HG02623 (cell line): ENCODE results near the gene CEP44.
"Not testable (repeated sequence)": the region's sequence is repeated elsewhere in the genome, so short reads cannot be mapped to it uniquely, and the experiment has no call there.

Experiments
- ATAC-seq: cut with Tn5 transposase; IDR thresholded peaks from one replicate; pipeline ENCODE4 v1.9.1; 2021; ENCODE audit warnings: moderate library complexity; ENCODE audit not compliant: unreplicated experiment

CEP44 gene

DNA sequence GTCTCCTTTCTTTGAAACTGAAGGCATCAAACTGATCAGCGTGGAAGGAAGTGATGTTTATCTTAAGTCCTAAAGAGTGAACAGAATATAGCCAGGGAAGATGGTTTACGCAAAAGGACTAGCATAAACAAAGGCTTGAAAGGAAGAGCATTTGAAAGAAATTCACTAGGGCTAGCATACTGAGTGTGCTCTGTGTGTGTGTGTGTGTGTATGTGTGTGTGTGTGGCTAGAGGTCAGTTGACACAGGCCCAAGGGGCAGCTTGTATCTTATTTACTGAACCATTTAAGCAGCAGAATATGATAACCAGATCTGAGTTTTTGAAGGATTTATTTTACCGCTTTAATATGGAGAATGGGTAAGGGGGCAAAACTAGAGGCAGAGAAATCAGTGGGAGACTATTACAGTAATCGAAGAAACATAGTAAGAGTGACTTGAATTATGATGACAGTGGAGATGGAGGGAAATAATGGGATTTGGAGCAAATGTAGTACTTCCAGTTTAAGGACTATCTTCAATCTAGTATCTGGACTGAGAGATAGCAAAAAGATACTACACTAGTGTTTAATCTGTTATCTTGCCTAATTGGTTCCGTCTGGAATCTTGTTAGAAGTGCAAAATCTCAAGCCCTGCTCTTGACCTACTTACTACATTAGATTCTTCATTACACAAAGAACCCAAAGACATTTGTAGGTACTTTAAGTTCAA lies 36.9 kb downstream of the CEP44 start:
- no peak for ATAC-seq

DNA sequence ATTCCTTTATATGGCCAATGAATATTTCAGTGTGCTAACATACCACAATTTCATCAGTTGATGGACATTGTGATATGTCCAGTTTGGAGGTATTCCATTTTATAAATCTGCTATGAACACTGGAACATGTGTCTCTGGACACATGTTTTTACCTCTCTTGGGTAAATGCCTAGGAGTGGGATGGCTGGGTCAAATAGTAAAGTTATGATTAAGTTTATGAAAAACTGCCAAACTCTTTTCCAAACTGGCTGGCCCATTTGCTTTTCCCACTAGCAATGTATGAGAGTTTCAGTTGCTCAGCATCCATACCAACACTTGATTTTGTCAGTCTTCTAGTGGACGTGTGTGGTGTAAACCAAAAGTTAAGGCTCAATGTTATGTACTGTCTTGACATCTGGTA lies 40.5 kb downstream of the CEP44 start:
- ATAC-seq, result no peak

DNA sequence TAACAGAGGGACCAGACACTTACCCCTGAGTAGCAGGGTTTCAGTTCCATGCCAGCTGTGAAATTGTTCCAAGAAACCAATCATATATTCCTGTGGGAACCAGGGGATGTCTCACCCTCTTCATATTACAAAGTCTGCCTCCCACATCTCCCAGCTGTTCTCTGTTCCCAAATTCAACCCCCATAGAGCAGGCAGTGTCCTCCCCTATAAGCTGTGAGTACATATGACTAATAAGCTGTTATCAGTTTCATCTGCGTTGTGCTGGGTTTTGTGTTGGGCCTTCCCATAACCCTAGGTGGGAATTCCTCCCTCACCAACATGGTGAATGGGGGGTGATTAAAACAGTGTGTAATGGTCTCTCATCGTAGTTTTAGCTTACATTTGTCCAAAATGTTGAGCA lies 41.0 kb downstream of the CEP44 start:
- ATAC-seq, result no peak

DNA sequence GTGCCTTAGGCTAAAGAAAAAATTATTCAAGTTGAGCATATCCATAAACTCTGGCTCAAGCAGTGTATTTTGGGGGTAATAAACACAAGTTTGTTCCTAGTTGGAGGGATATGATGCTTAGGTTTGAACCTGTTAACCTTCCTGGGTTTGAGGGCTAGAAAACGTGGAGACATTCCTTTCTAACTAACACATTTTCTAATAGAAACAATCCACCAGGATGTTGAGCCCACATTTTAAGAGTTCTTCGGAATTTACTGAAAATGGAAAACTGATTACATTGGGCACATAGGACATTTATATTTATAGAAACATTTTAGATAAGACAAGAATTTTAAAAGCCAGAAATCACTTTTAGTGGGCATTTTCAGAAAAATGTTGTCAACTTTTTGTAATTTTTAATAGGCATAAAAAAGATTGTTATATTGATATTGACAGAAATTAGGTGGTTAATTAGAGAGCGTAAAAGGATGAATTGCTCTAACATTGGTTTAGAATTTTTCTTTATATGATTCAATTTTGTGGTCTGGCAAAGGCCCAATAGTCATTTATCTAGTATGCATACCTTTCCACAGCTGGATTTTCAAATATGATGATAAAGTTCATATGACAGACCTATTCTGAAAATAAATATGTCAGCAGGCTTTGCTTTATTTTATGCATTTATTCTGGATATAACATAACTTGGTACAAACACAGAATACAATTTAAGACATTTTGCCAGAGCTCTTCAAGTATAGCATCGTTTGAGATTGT lies 49.2 kb downstream of the CEP44 start:
- ATAC-seq, result no peak

DNA sequence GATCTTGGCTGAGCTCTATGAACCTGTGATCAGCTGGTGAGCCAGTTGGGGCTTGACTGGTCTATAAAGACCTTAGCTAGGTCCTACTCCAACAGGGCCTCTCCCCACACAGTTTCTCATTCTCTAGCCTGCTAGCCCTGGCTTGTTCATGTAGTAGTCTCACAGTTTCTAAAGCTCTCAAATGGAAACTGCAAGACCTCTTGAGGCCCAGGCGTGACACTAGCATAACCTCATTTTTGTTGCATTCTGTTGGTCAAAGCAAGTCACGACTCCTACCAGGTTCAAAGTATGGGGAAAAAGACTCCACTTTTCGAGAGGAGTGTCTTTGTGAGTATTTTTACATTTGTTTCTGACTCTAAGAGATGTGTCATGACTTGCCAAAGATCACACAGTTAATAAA lies 50.9 kb downstream of the CEP44 start:
- ATAC-seq, result peak; percentile 93

- ATAC-seq, result no peak
These were observed 57.0 kb downstream of the CEP44 start for GRCh38 chr4:174340714-174341113.

DNA sequence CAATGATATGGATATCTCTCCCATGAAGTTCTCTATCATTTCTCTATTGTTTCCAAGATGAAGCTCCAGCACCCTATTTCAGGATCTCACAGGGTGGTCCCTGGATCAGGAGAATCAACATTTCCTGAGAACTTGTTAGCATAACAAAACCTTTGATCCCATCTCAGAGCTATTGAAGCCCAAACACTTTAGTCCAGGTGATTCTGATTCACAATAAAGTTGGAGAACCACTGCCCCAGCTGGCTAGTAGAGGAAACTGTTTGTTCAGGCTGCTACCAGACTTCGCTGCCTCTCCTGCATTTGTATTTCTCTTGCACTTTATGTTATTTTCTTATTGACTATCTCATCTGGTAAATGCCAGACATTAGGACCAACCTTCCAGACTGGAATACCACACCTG lies 65.4 kb downstream of the CEP44 start:
- no peak for ATAC-seq

DNA sequence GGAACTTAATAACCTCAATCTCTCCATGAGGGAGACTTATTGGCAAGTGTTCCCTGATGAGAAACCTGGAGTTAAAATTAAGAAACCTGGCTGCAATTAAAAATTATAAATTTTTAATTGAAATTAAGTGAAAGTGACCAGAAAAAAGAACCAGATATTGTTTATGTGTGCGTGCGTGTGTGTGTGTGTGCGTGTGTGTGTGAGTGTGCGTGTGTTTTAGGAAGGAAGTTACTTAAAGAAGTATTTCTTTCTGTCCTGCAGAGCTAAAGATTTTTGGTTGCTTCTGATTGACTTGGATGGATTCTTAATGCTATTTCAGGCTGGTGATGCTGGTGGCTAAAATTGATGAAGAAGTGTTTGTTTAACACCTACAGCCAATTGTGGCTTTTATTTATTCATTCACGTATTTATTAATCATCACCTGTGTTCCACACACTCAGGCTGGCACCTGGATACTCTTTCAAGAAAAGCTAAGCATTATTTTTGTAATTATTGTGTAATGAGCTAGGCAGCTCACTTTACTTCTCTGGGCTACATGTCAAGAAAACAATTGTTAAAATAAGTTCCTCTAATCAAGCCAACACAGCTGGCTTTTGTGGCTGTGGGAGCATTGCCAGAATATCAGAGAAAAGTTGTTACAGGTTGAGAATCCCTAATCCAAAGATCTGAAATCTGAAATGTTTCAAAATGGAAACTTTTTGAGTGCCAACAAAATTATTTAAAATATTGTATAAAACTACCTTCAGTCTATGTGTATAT lies 68.5 kb downstream of the CEP44 start:
- ATAC-seq, result no peak

DNA sequence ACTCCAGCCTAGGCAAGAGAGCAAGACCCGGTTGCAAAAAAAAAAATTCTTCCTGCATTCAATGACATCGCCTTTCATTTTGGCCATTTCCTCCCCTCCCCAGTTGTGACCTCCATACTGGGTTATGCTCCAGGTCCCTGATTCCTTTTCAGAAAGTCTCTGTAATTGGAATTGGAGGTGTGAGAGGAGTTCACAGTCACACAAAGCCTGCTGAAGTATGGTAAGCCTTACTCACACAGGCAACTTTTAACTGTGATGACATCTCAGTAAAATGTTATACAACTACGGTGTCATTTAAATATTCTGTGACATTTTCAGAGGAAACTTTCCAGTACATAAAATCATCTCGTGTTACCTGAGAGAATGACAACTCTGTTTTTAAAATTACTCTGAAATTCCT lies 73.6 kb downstream of the CEP44 start:
- ATAC-seq, result no peak

DNA sequence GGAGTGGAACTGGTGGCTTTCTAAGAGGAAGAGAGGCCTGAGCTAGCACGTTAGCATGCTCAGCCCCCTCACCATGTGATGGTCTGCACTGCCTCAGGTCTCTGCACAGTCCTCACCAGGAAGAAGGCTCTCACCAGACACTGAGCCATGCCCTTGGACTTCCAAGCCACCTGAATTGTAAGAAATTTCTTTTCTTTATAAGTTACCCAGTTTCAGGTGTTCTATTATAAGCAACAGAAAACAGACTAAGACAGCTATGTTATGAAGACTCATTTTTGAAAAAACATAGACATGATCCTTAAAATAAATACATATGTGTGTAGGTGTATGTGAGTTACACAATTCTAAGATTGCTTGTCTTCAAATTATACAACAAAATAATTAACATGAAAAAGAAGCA lies 74.7 kb downstream of the CEP44 start:
- peak; percentile 41 for ATAC-seq

GRCh38 chr4:174358829-174359228 lies 75.1 kb downstream of the CEP44 start:
- ATAC-seq, result peak; percentile 99

DNA sequence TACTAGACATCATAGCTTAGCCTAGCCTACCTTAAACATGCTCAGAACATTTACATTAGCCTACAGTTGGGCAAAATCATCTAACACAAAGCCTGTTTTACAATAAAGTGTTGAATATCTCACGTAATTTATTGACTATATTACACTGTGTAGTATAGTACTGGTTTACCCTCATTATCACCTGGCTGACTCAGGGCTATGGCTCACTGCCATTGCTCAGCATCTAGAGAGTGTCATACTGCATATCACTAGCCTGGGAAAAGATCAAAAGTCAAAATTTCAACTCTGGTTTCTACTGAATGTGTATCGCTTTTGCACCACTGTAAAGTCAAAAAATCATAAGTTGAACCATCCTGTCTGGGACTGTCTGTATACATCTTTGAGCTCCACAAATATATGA lies 78.6 kb downstream of the CEP44 start:
- no peak for ATAC-seq

DNA sequence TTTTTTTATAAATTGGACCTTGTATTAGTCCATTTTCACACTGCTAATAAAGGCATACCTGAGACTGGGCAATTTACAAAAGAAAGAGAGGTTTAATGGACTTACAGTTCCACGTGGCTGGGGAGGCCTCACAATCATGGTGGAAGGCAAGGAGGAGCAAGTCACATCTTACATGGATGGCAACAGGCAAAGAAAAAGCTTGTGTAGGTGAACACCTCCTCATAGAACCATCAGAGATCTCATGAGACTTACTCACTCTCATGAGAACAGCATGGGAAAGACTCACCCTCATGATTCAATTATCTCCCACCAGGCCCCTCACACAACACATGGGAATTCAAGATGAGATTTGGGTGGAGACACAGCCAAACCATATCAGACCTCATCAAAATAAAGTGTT lies 80.1 kb downstream of the CEP44 start:
- not testable (repeated sequence) for ATAC-seq

DNA sequence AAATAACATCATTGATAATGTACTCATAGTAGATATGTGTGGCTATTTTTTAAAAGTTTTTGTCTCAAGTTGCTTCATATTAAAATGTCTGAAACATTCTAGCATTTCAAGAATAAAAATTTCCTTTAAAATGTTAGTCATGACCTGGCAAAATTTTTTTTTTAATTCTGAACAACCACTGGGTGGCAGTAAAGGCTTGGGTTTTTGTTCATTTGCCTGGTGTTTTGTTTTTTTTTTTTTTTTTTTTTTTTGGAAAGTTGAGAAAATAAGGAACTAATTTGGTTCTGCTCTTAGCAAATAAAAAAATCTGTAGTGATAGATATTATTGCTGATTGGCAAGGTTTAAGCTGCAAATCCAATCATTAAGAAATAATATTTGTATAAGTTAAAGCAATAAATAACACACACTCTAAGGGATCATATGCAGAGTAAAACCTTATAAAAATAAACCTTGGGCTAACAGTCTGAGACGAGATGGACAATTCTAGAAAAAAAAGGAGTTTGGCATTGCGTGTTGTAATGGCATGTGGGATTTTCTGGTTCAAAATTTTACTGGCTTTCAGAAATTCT lies 81.4 kb downstream of the CEP44 start:
- no peak for ATAC-seq

DNA sequence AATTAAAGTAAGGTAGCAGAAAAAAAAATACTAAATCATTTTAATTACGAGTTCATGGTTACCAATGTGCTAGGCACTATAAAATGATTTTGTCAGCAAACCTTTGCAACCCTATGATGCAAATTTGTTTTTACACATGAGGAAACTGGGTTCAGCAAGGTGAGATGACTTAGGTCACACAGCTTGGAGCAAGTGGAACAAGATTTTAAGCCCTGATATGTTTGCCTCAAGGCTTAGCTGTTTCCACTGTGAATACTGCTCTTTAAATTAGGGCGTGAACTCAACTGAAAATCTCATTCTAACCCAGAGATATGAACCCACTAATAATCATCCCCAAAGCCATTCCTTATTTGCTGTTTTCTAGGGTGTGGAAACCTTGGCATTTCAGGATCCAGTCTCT lies 86.3 kb downstream of the CEP44 start:
- no peak for ATAC-seq

DNA sequence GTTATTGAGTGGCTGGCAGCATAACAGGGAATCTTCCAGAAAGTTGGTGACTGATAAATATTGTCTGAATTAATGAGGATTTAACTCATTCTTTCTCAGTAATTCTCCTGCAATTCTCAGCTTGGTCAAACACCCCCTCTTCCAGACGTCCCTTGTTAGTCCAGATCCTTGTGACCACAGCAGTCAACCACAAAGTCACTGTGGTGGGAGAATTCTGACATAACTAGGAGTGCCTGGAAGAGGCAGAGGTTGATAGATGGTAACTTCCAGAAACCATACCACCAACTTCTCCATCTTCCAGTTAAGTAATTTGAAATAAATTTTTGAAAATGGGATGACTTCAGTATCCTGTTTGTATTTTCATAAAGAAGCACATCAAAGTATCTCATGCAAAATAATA lies 90.1 kb downstream of the CEP44 start:
- no peak for ATAC-seq

GRCh38 chr4:174375422-174375821 lies 91.7 kb downstream of the CEP44 start:
- no peak for ATAC-seq

GRCh38 chr4:174377613-174378012 lies 93.9 kb downstream of the CEP44 start:
- no peak for ATAC-seq

DNA sequence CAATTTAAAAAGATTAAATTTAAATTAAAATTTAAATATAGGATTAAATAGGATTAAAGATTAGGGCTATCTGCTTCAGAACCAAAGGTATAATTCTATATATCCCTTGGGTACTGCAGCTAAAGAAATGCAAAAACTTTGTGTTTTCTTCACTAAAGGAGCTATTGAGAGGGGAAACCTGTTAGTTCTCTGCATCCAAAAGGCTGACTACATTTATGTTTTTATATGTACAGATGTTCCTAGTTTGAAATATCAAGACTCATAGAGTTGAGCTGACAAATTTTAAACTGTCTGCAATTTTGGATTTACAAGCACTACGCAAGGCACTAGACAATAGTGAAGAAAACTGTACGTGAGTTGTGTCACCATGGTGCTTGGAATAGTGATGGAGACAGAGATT lies 95.2 kb downstream of the CEP44 start:
- no peak for ATAC-seq

DNA sequence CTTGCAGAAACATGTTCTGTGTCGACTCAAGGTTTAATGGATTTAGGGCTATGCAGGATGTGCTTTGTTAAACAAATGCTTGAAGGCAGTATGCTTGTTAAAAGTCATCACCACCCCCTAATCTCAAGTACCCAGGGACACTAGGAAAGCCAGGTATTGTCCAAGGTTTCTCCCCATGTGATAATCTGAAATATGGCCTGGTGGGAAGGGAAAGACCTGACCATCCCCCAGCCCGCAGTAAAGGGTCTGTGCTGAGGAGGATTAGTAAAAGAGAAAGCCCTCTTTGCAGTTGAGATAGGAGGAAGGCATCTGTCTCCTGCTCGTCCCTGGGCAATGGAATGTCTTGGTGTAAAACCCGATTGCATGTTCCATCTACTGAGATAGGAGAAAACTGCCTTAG lies 96.5 kb downstream of the CEP44 start:
- ATAC-seq, result not testable (repeated sequence)

DNA sequence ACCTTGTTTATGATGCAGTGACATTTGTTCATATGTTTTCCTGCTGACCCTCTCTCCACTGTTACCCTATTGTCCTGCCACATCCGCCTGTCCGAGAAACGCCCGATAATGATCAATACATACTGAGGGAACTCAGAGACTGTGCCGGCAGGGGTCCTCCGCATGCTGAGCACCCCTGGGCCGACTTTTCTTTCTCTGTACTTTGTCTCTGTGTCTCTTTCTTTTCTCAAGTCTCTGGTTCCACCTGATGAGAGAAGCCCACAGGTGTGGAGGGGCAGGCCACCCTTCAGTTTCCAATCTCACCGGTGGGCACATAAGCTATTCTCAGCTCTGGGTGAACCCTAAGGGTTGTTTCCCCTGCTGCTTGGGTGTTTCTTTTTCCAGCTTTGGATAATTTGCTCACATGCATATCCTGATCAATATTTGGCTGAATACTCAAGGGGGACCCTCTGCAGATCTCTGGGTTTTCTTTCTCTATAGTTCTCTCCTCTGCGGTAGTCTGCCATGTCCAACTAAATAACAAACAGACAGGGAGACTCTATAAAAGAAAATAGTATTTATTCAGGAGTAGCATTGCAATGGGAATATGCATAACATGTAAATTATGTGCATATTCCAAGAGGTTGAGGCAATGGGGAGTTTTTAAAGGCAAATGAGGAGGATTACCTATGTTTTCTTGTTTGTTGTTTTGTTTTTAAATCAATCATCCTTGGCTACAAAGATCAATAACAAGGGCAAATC lies 97.2 kb downstream of the CEP44 start:
- ATAC-seq, result no peak
